Gastrocnemius medialis (tissue), 4 donors: Measurements from ENCODE around the gene HIVEP3.

Source experiments
- CTCF ChIP-seq, 5 experiments: fragments of 450-650 bp in 3 of 5; fragments of 200-600 bp in 2 of 5; sonication (generic) in 2 of 5; IDR thresholded peaks in 4 of 5; conservative IDR thresholded peaks in 1 of 5; 1 replicate in 4 of 5; 2 replicates in 1 of 5; pipeline ENCODE4 v1.5.1; 2016 to 2019; ENCODE audit warnings: antibody characterized with exemption in 5 of 5, mild to moderate bottlenecking in 3 of 5, moderate library complexity in 3 of 5
- POLR2A ChIP-seq, 2 donors: fragments of 450-650 bp; IDR thresholded peaks; one replicate each; pipeline ENCODE4 v1.6.1; 2017; ENCODE audit warnings: antibody characterized with exemption in 2 of 2, mild to moderate bottlenecking in 2 of 2, moderate library complexity in 2 of 2

- no peak for TF ChIP-seq CTCF (IDR thresholded peaks at IDR 0.05 in 4 of 5, conservative IDR thresholded peaks at IDR 0.05 in 1 of 5)
- no peak for TF ChIP-seq POLR2A (IDR thresholded peaks at IDR 0.05)
Measured at GRCh38 chr1:41730806-41731205, 187.9 kb downstream of the HIVEP3 start.
